ENCODE measurements around the gene NECAB2. TPM values are rescaled to one million over a fixed set of nuclear protein-coding genes. Genes with fewer than 3 reads are reported as not detected.
A peak's percentile ranks its signal among the peaks of the same experiment; 100 is the strongest.

The NECAB2 gene
- total and polyA plus RNA-seq, 2 of the 8 experiments (the other 6 are each of a cell fraction or from before 2014, with no cell fraction given), result 3.6 to 4.2 TPM

DNA sequence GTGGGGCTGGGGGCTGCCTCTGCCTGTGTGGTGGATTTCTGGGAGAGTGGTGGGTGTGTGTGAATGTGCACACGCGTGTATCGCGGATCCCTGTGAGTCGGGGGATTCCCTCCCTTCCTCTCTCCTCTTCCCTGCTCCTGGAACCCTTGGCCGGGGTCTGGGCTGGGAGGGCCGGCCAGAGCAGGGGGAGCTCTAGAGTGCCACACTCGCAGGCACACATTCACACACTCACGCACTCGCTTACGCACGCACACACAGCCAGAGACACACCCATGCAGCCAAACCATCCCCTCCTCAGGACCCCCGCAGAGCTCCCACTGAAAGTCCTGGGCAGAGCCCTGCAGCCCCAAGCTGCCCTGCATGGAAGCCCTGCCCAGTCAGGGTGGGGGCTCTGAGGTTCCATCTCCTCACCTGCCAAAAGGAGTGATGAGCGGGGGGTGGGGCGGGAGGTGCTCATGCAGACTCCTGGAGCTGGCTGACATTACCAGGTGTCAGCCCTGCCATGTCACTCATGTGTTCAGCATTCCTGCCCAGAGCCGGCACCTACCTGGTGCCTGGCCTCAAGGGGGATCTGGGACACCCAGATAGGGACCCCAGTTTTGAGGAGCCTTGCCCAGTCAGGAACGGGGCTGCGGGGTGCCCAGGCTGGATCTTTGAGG is 1.9 kb downstream of the NECAB2 start:
- H3K23ac ChIP-seq (ENCODE audit: insufficient read length), result no peak overlapping the region
- CTCF ChIA-PET (ENCODE audit: partially characterized antibody), result interaction anchor here (0.8 to 4.6 kb wide), 15 partner anchors 8 to 98 kb away, joined by 3 to 70 read pairs (median 4); partner anchors contain the start of genes OSGIN1 and SLC38A8
- FAIRE-seq (no peak), DNase-seq (ENCODE audit: low read depth in 1 of 2, low spot score in 2 of 2) (no peak)
- 67% methylated on average over 15 of the region's 18 CpGs; no CpG with 5 or more reads in 1 of the 2 experiments for WGBS, 2 experiments (ENCODE audit: extremely low coverage in 1 of 2, insufficient coverage in 1 of 2, insufficient read length in 1 of 2, insufficient replicate concordance in 2 of 2, low coverage in 1 of 2, low lambda C conversion rate in 2 of 2, missing lambda C conversion rate in 1 of 2)
- H2AK5ac ChIP-seq (ENCODE audit: low read depth, low read length), result no peak overlapping the region
- H3K4ac ChIP-seq (replicated peaks; ENCODE audit: insufficient read length, low read depth, low read length), result peak overlapping the region; percentile 59
- H2BK20ac ChIP-seq (ENCODE audit: low read length), result no peak overlapping the region
- H2BK5ac ChIP-seq (ENCODE audit: low read depth, low read length), result no peak overlapping the region
- no peak overlapping the region for H2BK15ac ChIP-seq (ENCODE audit: low read length)
- no peak overlapping the region for H3K56ac ChIP-seq (replicated peaks; ENCODE audit: insufficient read length, low read depth, low read length)
- H3K14ac ChIP-seq (ENCODE audit: insufficient read length), result no peak overlapping the region
- POLR2A ChIA-PET (ENCODE audit: partially characterized antibody), result interaction anchor here (1.0 to 1.9 kb wide), 4 partner anchors 42 to 147 kb away, joined by 3 to 10 read pairs (median 4); partner anchors contain the start of gene MBTPS1
- no peak overlapping the region for H4K5ac ChIP-seq (ENCODE audit: insufficient read length, low read depth, low read length)
- no peaks in the 10 kb centered on the region for H3K36me3 ChIP-seq (ENCODE audit: control insufficient read depth in 2 of 4, insufficient read depth in 4 of 4, low read length in 3 of 4)
- no peak overlapping the region for H3K18ac ChIP-seq (ENCODE audit: extremely low read depth, low read length)
- no peaks in the 10 kb centered on the region for H3K79me1 ChIP-seq (ENCODE audit: low read depth, low read length)
- H2BK12ac ChIP-seq (ENCODE audit: low read depth, low read length), result no peak overlapping the region
- no peaks in the 10 kb centered on the region for H3K79me2 ChIP-seq (ENCODE audit: control insufficient read depth in 1 of 2, insufficient read depth in 2 of 2, low read length in 2 of 2)
- peaks cover 11% of the 10 kb centered on the region; the same call in 1 of the 2 replicates for H3K23me2 ChIP-seq (ENCODE audit: low read depth, low read length)
- TF ChIP-seq TBP (IDR thresholded peaks at IDR 0.05; ENCODE audit: low read depth, low read length), result no peak
- no peak for TF ChIP-seq SP1 (IDR thresholded peaks at IDR 0.05; ENCODE audit: low read depth, low read length)
- TF ChIP-seq JUND (IDR thresholded peaks at IDR 0.05; ENCODE audit: low read length), result no peak
- TF ChIP-seq, protein P1, sequence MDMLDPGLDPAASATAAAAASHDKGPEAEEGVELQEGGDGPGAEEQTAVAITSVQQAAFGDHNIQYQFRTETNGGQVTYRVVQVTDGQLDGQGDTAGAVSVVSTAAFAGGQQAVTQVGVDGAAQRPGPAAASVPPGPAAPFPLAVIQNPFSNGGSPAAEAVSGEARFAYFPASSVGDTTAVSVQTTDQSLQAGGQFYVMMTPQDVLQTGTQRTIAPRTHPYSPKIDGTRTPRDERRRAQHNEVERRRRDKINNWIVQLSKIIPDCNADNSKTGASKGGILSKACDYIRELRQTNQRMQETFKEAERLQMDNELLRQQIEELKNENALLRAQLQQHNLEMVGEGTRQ (IDR thresholded peaks at IDR 0.05; ENCODE audit: low read length), result no peak
- peak overlapping the region; percentile 76 to 79 for H3K4me2 ChIP-seq (ENCODE audit: insufficient read depth in 1 of 2, low read depth in 2 of 2, low read length in 2 of 2)
- H3K9me3 ChIP-seq (ENCODE audit: insufficient read depth in 2 of 2, low read depth in 1 of 2, low read length in 1 of 2), result no peaks in the 10 kb centered on the region
- no peak overlapping the region for H4K8ac ChIP-seq (ENCODE audit: extremely low read depth, insufficient read depth, low read length)
- H3K27me3 ChIP-seq (replicated peaks in 1 of 4; ENCODE audit: control insufficient read depth in 3 of 4, extremely low read depth in 1 of 4, insufficient read depth in 3 of 4, low read length in 3 of 4), result peaks cover 0 to 13% (median 9%) of the 10 kb centered on the region in 4 experiments; a peak in 6 of 7 replicates
- peaks cover 0 to 11% (median 8%) of the 10 kb centered on the region in 4 experiments; a peak in 6 of 7 replicates for H3K4me1 ChIP-seq (replicated peaks in 1 of 4; ENCODE audit: control insufficient read depth in 3 of 4, insufficient read depth in 4 of 4, low read length in 3 of 4)
- no peak overlapping the region for H3K27ac ChIP-seq (ENCODE audit: low read depth, low read length)
- no peak overlapping the region for H4K91ac ChIP-seq (replicated peaks; ENCODE audit: insufficient read length, low read length)
- H3K9ac ChIP-seq (replicated peaks in 1 of 4; ENCODE audit: extremely low read depth in 1 of 4, low read depth in 3 of 4, low read length in 3 of 4), result no peak overlapping the region
- no peak overlapping the region for H2BK120ac ChIP-seq (replicated peaks; ENCODE audit: low read depth, low read length)
- H2AFZ ChIP-seq (ENCODE audit: low read length), result no peak overlapping the region
- peak overlapping the region in 2 of 4 experiments; percentile 52 to 62; a peak in 2 of 8 replicates for H3K4me3 ChIP-seq (ENCODE audit: extremely low read depth in 1 of 4, insufficient read depth in 2 of 4, low read depth in 3 of 4, low read length in 4 of 4)
- peaks cover 0 to 3% of the 10 kb centered on the region in 2 experiments for H4K20me1 ChIP-seq (replicated peaks in 1 of 2; ENCODE audit: control insufficient read depth in 1 of 2, insufficient read depth in 2 of 2, low read length in 2 of 2)
